AG10803 (cell line): ENCODE data around the gene PAPPA.

ENCODE experiments used
- DNase-seq: peaks from one replicate; pipeline ENCODE4 v3.0.0; 2010; ENCODE audit warnings: low read depth
- H3K4me3 ChIP-seq: 2 replicates; pipeline ENCODE4 v1.5.1; 2011; ENCODE audit warnings: mild to moderate bottlenecking, low read length, control low read depth
- TF ChIP-seq, protein P1 (sequence below): conservative IDR thresholded peaks from 2 replicates; pipeline ENCODE4 v1.5.1; 2011; ENCODE audit warnings: mild to moderate bottlenecking, low read length, control low read depth, inconsistent platforms

The PAPPA gene

DNA sequence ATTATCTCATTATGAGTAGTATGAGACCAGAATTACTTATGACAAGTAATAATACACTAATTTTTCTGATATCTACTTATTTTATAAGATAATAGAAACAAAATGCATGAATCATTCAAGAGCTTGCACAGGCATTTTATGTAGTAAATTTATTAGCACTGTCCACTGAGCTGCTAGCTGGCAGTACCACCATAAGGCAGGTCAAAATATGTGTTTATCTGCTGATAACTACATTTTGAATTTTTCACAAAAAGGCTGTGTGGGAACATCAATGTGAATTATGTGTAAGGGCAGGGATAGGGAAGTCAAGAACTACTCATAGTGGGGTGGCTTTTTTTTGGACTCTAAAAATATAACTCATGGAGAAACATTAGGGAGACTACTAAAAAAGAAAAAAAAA, 249.6 kb downstream of the PAPPA start:
- H3K4me3 ChIP-seq: no peak overlapping the region
- TF ChIP-seq, protein P1, sequence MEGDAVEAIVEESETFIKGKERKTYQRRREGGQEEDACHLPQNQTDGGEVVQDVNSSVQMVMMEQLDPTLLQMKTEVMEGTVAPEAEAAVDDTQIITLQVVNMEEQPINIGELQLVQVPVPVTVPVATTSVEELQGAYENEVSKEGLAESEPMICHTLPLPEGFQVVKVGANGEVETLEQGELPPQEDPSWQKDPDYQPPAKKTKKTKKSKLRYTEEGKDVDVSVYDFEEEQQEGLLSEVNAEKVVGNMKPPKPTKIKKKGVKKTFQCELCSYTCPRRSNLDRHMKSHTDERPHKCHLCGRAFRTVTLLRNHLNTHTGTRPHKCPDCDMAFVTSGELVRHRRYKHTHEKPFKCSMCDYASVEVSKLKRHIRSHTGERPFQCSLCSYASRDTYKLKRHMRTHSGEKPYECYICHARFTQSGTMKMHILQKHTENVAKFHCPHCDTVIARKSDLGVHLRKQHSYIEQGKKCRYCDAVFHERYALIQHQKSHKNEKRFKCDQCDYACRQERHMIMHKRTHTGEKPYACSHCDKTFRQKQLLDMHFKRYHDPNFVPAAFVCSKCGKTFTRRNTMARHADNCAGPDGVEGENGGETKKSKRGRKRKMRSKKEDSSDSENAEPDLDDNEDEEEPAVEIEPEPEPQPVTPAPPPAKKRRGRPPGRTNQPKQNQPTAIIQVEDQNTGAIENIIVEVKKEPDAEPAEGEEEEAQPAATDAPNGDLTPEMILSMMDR: no peak
- no peak for DNase-seq

DNA sequence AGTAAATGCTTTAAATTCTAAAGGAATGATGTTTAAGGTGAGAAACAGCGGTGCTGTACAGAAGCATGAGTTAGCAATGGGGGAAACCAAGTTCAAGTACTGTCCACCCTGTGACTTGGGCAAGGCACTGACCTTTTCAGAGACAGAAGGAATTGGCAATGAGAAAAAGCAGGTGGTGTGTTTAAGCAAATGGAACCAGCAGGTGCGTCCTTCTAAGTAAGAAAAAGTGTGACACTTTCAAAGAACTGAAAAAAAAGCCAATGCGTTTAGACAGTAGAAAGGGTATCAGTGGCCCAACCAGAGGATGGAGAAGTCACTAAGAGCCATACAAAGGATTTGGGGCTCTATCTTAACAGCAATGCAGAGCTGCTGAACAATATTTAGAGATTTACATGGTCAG, 250.6 kb downstream of the PAPPA start:
- TF ChIP-seq, protein P1: no peak
- no peak overlapping the region for H3K4me3 ChIP-seq
- DNase-seq: no peak

DNA sequence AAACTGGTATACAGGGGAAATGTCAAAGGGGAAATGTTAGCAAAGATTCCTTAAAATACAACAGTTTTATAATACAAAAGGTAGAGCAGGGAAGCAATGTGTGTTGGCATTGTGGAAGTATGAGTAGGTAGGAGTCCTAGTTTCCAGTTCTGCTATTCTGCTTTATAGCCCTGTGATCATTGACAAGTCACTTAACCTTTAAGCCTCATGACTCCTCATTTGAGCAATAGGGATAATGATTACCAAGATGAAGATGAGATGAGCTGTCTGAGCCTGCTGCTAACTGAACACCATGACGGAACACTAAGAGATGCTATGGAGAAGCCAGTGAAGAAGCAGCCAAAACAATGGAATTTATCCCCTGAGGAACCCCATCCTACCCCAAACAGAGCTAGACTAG, 251.7 kb downstream of the PAPPA start:
- DNase-seq: no peak
- TF ChIP-seq, protein P1: no peak
- H3K4me3 ChIP-seq: no peak overlapping the region

DNA sequence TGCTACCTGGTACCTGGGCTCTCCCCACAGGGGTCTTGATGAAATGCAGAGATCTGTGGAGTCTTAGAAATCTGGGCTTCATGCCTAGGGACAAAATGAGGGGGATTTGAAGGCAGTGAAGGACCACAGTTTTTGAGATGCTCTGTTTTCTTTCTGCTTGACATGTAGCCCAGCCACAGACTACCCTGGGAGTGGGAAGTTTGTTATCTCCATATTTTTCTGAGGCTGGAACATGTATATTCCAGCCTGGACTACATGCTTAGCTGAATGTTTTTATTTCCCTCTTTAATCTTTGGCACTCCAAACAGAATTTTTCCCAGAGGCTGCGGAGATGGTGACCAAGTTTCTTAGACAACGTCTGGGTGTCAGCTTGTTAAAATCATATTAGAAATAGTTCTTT, 252.9 kb downstream of the PAPPA start:
- TF ChIP-seq, protein P1: no peak

DNA sequence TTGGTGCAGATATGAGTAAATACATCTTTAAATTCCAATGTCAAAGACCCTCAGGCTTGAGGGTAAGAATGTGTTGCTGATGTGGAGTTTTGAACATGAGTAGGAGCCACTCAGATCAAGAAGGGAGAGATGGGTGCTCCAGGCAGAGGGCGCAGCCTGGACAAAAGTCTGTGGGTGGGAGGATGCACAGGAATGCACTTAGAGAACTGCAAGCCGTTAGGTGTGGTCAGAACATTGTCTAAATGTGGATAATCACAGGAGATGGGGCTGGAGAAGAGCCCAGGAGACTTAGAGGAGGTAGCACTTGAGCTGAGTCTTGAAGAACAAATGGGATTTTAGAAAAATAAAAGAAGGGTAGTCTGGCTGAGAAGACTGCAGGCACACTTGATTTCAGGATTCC, 255.5 kb downstream of the PAPPA start:
- DNase-seq: no peak
- TF ChIP-seq, protein P1: no peak
- no peak overlapping the region for H3K4me3 ChIP-seq

More for the DNA sequence above, 252.9 kb downstream of the PAPPA start:
- DNase-seq: no peak
- no peak overlapping the region for H3K4me3 ChIP-seq

DNA sequence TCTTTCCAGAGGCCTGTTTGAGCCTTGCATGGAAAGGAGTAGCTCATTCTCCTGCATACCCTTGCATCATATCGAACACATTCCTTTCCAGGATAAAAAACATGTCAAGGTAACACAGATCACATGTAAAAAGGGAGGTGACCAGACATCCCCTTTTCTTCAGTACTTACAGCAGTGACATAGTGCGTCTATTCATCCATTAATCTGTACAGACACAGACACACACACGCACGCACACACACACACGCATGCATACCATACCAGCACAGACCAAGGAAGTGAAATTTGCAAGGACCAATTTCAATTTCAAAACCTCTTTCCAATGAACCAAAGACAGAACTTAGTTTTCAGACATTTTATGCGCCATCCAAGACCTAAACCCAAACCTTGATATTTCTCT, 256.0 kb downstream of the PAPPA start:
- TF ChIP-seq, protein P1: no peak
- no peak for DNase-seq
- no peak overlapping the region for H3K4me3 ChIP-seq

DNA sequence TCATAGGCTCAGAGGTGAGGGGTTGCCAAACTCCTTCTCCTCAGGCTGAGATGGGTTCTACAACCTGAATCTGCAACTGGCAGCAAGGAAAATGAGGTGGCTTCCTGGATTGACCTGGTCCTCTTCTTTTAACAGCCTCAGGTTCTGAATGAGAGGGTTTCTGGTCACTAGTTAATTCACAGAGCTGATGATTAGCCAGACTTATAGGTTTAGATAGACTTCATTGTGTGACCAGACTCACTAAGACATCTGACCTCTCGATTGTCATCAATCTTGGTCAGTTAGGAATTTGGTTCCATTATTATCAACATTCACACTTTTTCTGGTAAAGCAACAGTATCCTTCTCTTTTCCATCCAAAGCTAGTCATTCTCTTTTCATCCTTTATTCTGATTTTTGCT, 257.9 kb downstream of the PAPPA start:
- H3K4me3 ChIP-seq: no peak overlapping the region
- no peak for DNase-seq
- TF ChIP-seq, protein P1: no peak
